Neural progenitor cell (in vitro differentiated cells): ENCODE results near the gene DDN. TPM values are rescaled to one million over a fixed set of nuclear protein-coding genes. Genes with fewer than 3 reads are reported as not detected.

Source experiments
- DNase-seq: peaks from one replicate; pipeline ENCODE4 v3.0.0-alpha.2; 2016; ENCODE audit warnings: low spot score
- H2AFZ ChIP-seq: fragments of 200-600 bp; sonication (generic); replicated peaks from 2 replicates; pipeline ENCODE4 v1.6.1; 2016; ENCODE audit warnings: antibody characterized with exemption
- H3F3A ChIP-seq: fragments of 200-600 bp; sonication (generic); 2 replicates; pipeline ENCODE4 v1.6.1; 2016; ENCODE audit warnings: antibody characterized with exemption, low read depth
- H3K27ac ChIP-seq: fragments of 200-600 bp; sonication (generic); 2 replicates; pipeline ENCODE4 v1.5.1; 2016; ENCODE audit warnings: mild to moderate bottlenecking
- H3K27me3 ChIP-seq: fragments of 200-600 bp; sonication (generic); 2 replicates; pipeline ENCODE4 v1.6.1; 2016; ENCODE audit warnings: mild to moderate bottlenecking, moderate library complexity
- H3K36me3 ChIP-seq: fragments of 200-600 bp; sonication (generic); 2 replicates; pipeline ENCODE4 v1.5.1; 2016
- H3K4me1 ChIP-seq: fragments of 200-600 bp; sonication (generic); 2 replicates; pipeline ENCODE4 v1.6.1; 2016; ENCODE audit warnings: mixed run types
- H3K4me2 ChIP-seq: fragments of 200-600 bp; sonication (generic); 2 replicates; pipeline ENCODE4 v1.6.1; 2016
- H3K4me3 ChIP-seq: fragments of 200-600 bp; sonication (generic); 2 replicates; pipeline ENCODE4 v1.5.1; 2016
- H3K79me2 ChIP-seq: fragments of 200-600 bp; sonication (generic); 2 replicates; pipeline ENCODE4 v1.6.1; 2016; ENCODE audit warnings: low read depth
- H3K9ac ChIP-seq: fragments of 200-600 bp; sonication (generic); 2 replicates; pipeline ENCODE4 v1.6.1; 2016
- H3K9me3 ChIP-seq: fragments of 200-600 bp; sonication (generic); 2 replicates; pipeline ENCODE4 v1.5.1; 2016; ENCODE audit warnings: low read depth
- H4K20me1 ChIP-seq: fragments of 200-600 bp; sonication (generic); 2 replicates; pipeline ENCODE4 v1.6.1; 2016; ENCODE audit warnings: low read depth
- H3K27ac Mint-ChIP-seq: 3 replicates; pipeline ENCODE4 v1.8.0; 2021; ENCODE audit warnings: mixed read lengths
- H3K27me3 Mint-ChIP-seq: 2 replicates; pipeline ENCODE4 v1.8.0; 2022; ENCODE audit warnings: low read depth, mild to moderate bottlenecking, inconsistent platforms, moderate library complexity, mixed read lengths; ENCODE audit not compliant: insufficient read depth
- H3K36me3 Mint-ChIP-seq: 3 replicates; pipeline ENCODE4 v1.8.0; 2021; ENCODE audit warnings: mixed read lengths
- H3K4me1 Mint-ChIP-seq: 3 replicates; pipeline ENCODE4 v1.8.0; 2021; ENCODE audit warnings: mixed read lengths
- H3K4me3 Mint-ChIP-seq: 3 replicates; pipeline ENCODE4 v1.8.0; 2021; ENCODE audit warnings: mild to moderate bottlenecking, moderate library complexity, mixed read lengths
- H3K9me3 Mint-ChIP-seq: 3 replicates; pipeline ENCODE4 v1.8.0; 2020; ENCODE audit warnings: mixed read lengths
- CTCF ChIP-seq: fragments of 200-600 bp; sonication (generic); IDR thresholded peaks from 2 replicates; pipeline ENCODE4 v1.5.1; 2017; ENCODE audit warnings: antibody characterized with exemption, mild to moderate bottlenecking
- EZH2 ChIP-seq: fragments of 200-600 bp; sonication (generic); IDR thresholded peaks from 2 replicates; pipeline ENCODE4 v1.6.1; 2017; ENCODE audit warnings: antibody characterized with exemption, mild to moderate bottlenecking, moderate library complexity
- EZH2phosphoT487 ChIP-seq: fragments of 200-600 bp; sonication (generic); IDR thresholded peaks from 2 replicates; pipeline ENCODE4 v1.6.1; 2017; ENCODE audit warnings: antibody characterized with exemption
- total RNA-seq: library from RNA; depleted of rRNA; stranded (reverse); fragments of >200 nt; gene quantifications from 2 replicates; pipeline ENCODE4 v1.2.3, GENCODE V29; 2015; ENCODE audit warnings: low replicate concordance

Gene DDN
- total RNA-seq, 1 donor from 2014 or later = not detected

GRCh38 chr12:49044660-49045059 is 45.5 kb upstream of the DDN start:
- H3K9ac ChIP-seq = no peak overlapping the region
- H3K4me2 ChIP-seq = no peak overlapping the region
- Mint-ChIP-seq H3K4me3 (no peak overlapping the region), H3K27ac (no peak overlapping the region), H3K36me3 (peaks cover 54% of the 10 kb centered on the region), H3K9me3 (no peaks in the 10 kb centered on the region), H3K27me3 (peaks cover 9% of the 10 kb centered on the region), H3K4me1 (no peaks in the 10 kb centered on the region)
- H3K27ac ChIP-seq = no peak overlapping the region
- no peak for DNase-seq
- H4K20me1 ChIP-seq = peaks cover 29% of the 10 kb centered on the region
- H3F3A ChIP-seq = no peaks in the 10 kb centered on the region
- no peak for TF ChIP-seq EZH2phosphoT487
- TF ChIP-seq CTCF = no peak
- no peak for TF ChIP-seq EZH2
- H3K9me3 ChIP-seq = no peaks in the 10 kb centered on the region
- no peaks in the 10 kb centered on the region for H3K4me1 ChIP-seq
- no peaks in the 10 kb centered on the region for H3K79me2 ChIP-seq
- no peaks in the 10 kb centered on the region for H3K36me3 ChIP-seq
- H3K4me3 ChIP-seq = no peak overlapping the region
- no peak overlapping the region for H2AFZ ChIP-seq
- H3K27me3 ChIP-seq = no peaks in the 10 kb centered on the region

GRCh38 chr12:49043856-49044258 is 44.7 kb upstream of the DDN start:
- Mint-ChIP-seq H3K9me3 (no peaks in the 10 kb centered on the region), H3K36me3 (peaks cover 53% of the 10 kb centered on the region), H3K27me3 (peaks cover 7% of the 10 kb centered on the region), H3K27ac (no peak overlapping the region), H3K4me1 (no peaks in the 10 kb centered on the region), H3K4me3 (no peak overlapping the region)
- no peaks in the 10 kb centered on the region for H3K27me3 ChIP-seq
- TF ChIP-seq EZH2 = no peak
- peak; percentile 77 for TF ChIP-seq CTCF
- no peak for TF ChIP-seq EZH2phosphoT487
- no peaks in the 10 kb centered on the region for H3K9me3 ChIP-seq
- H2AFZ ChIP-seq = no peak overlapping the region
- H3K79me2 ChIP-seq = no peaks in the 10 kb centered on the region
- H4K20me1 ChIP-seq = peaks cover 26% of the 10 kb centered on the region
- no peak overlapping the region for H3K4me3 ChIP-seq
- no peaks in the 10 kb centered on the region for H3K36me3 ChIP-seq
- H3K4me1 ChIP-seq = no peaks in the 10 kb centered on the region
- peak; percentile 78 for DNase-seq
- H3K27ac ChIP-seq = no peak overlapping the region
- H3F3A ChIP-seq = no peaks in the 10 kb centered on the region
- H3K4me2 ChIP-seq = no peak overlapping the region
- no peak overlapping the region for H3K9ac ChIP-seq

- Histone ChIP-seq H3K9ac (no peak overlapping the region), H3K27ac (no peak overlapping the region), H3K27me3 (no peaks in the 10 kb centered on the region), H3K4me2 (no peak overlapping the region), H3K36me3 (no peaks in the 10 kb centered on the region), H3K4me1 (no peaks in the 10 kb centered on the region), H4K20me1 (peaks cover 21% of the 10 kb centered on the region), H3F3A (no peaks in the 10 kb centered on the region), H3K4me3 (no peak overlapping the region), H3K79me2 (no peaks in the 10 kb centered on the region), H2AFZ (no peak overlapping the region), H3K9me3 (no peaks in the 10 kb centered on the region)
- Mint-ChIP-seq H3K4me3 (peak overlapping the region; percentile 30), H3K9me3 (no peaks in the 10 kb centered on the region), H3K27me3 (peaks cover 10% of the 10 kb centered on the region), H3K27ac (no peak overlapping the region), H3K4me1 (no peaks in the 10 kb centered on the region), H3K36me3 (peaks cover 52% of the 10 kb centered on the region)
- DNase-seq = no peak
- no peak for TF ChIP-seq CTCF
Observed at GRCh38 chr12:49043241-49043640, 44.1 kb upstream of the DDN start.
